DOHH2 (cell line): ENCODE results near the gene MMP21.

Experiments used
- H3F3A ChIP-seq: fragments of 200-600 bp; sonication (generic), shearing (Covaris generic); 2 replicates; pipeline ENCODE4 v1.6.0; 2016; ENCODE audit warnings: antibody characterized with exemption, mild to moderate bottlenecking; ENCODE audit not compliant: control insufficient read depth, insufficient read depth
- H3K27ac ChIP-seq: fragments of 200-600 bp; sonication (generic); 2 replicates; pipeline ENCODE4 v1.5.1; 2014; ENCODE audit warnings: low read depth, mild to moderate bottlenecking, low read length, moderate library complexity
- H3K27me3 ChIP-seq: fragments of 200-600 bp; sonication (generic); 2 replicates; pipeline ENCODE4 v1.6.1; 2014; ENCODE audit warnings: mild to moderate bottlenecking, low read length, mixed read lengths; ENCODE audit not compliant: control insufficient read depth
- H3K36me3 ChIP-seq: fragments of 200-600 bp; sonication (generic); 2 replicates; pipeline ENCODE4 v1.6.1; 2014; ENCODE audit warnings: mild to moderate bottlenecking, low read length, moderate library complexity, mixed read lengths; ENCODE audit not compliant: control insufficient read depth
- H3K4me1 ChIP-seq: fragments of 200-600 bp; sonication (generic); 2 replicates; pipeline ENCODE4 v1.6.1; 2014; ENCODE audit warnings: mild to moderate bottlenecking, low read length, mixed read lengths; ENCODE audit not compliant: control insufficient read depth
- H3K4me2 ChIP-seq: fragments of 200-600 bp; sonication (generic); 2 replicates; pipeline ENCODE4 v1.6.0; 2014; ENCODE audit warnings: mild to moderate bottlenecking, low read length, moderate library complexity
- H3K4me3 ChIP-seq: fragments of 200-600 bp; sonication (generic); 2 replicates; pipeline ENCODE4 v1.5.1; 2014; ENCODE audit warnings: mild to moderate bottlenecking, low read length, mixed read lengths
- H3K79me2 ChIP-seq: fragments of 200-600 bp; sonication (generic); 2 replicates; pipeline ENCODE4 v1.6.1; 2014; ENCODE audit warnings: mild to moderate bottlenecking, low read length, mixed read lengths; ENCODE audit not compliant: control insufficient read depth
- H3K9me2 ChIP-seq: fragments of 200-600 bp; sonication (generic); replicated peaks from 2 replicates; pipeline ENCODE4 v1.6.1; 2014; ENCODE audit warnings: mild to moderate bottlenecking, low read length, mixed read lengths; ENCODE audit not compliant: control insufficient read depth
- H3K9me3 ChIP-seq: fragments of 200-600 bp; sonication (generic); 2 replicates; pipeline ENCODE4 v1.6.1; 2014; ENCODE audit warnings: antibody characterized with exemption, low read length, mixed read lengths; ENCODE audit not compliant: control insufficient read depth, insufficient read depth
- H4K20me1 ChIP-seq: fragments of 200-600 bp; sonication (generic); 2 replicates; pipeline ENCODE4 v1.6.0; 2014; ENCODE audit warnings: low read depth, mild to moderate bottlenecking, antibody characterized with exemption, low read length, moderate library complexity; ENCODE audit not compliant: control insufficient read depth, insufficient read depth
- CTCF ChIP-seq: fragments of 200-600 bp; sonication (generic); IDR thresholded peaks from one replicate; pipeline ENCODE4 v1.5.1; 2014; ENCODE audit warnings: antibody characterized with exemption, mild to moderate bottlenecking, low read depth, low read length; ENCODE audit not compliant: poor library complexity, severe bottlenecking
- EZH2phosphoT487 ChIP-seq: fragments of 200-600 bp; sonication (generic); IDR thresholded peaks from 2 replicates; pipeline ENCODE4 v1.6.1; 2017; ENCODE audit warnings: borderline replicate concordance, mild to moderate bottlenecking, antibody characterized with exemption, low read length, moderate library complexity, mixed read lengths

The MMP21 gene

DNA sequence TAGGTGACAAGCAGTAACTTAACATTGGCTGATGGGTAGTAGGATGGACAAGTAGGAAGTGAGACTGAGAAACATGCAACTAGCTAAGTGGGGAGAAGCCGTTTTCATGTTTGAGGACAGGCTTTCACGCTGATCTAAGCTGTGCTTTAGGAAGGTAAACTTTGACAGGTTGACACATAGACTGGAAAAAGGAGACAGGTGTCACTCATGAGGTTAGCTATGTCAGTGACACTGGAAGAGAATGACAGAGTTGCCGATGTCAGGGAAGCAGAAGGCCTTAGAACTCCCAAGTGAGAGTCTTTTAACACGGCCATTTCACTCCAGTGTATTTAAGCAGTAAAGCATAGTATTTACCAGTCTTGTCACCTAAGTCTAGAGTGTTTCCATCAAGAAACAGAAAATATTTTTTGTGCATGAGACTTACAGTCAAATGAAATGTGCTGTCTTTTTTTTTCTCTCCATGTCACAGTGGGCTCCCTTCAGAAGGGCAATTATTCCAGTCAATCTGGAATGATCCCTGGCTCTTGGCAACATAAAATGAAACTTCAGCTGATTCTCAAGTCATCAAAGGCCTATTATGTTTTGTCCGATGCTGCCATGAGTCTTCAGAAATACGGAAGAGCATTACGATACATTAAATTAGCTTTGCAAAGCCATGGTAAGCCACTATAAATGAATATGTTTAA lies 35.5 kb downstream of the MMP21 start:
- TF ChIP-seq CTCF (no peak), EZH2phosphoT487 (no peak)
- H3K9me2 ChIP-seq: no peaks in the 10 kb centered on the region
- no peak overlapping the region for H3K4me2 ChIP-seq
- no peaks in the 10 kb centered on the region for H3K79me2 ChIP-seq
- H3K27ac ChIP-seq: no peak overlapping the region
- no peaks in the 10 kb centered on the region for H3K9me3 ChIP-seq
- H3K4me3 ChIP-seq: no peak overlapping the region
- no peaks in the 10 kb centered on the region for H3F3A ChIP-seq
- no peaks in the 10 kb centered on the region for H3K27me3 ChIP-seq
- H3K36me3 ChIP-seq: peaks cover 97% of the 10 kb centered on the region
- H4K20me1 ChIP-seq: no peaks in the 10 kb centered on the region
- H3K4me1 ChIP-seq: no peaks in the 10 kb centered on the region

DNA sequence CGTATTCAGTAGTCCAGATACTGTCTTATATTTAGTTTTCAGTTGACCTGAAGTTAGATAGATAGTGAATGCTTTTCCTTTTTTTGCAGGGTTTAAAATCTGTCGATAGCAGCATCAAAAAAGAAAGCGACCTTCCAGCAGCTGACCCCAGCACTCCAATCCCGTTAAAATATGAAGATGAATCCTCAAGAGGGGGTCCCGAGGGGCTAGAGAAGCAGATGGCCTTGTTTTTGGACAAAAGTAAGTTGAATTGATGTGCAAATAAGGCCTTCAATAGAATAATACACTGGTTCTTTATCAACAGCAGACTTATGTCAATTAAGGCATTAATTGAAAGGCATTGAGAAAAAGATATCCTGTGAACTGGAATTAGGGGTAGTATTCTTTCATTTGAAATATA lies 37.4 kb downstream of the MMP21 start:
- no peak overlapping the region for H3K4me3 ChIP-seq
- peaks cover 96% of the 10 kb centered on the region for H3K36me3 ChIP-seq
- no peak overlapping the region for H3K27ac ChIP-seq
- no peak for TF ChIP-seq CTCF
- no peak for TF ChIP-seq EZH2phosphoT487
- no peaks in the 10 kb centered on the region for H3K27me3 ChIP-seq
- no peak overlapping the region for H3K4me2 ChIP-seq
- H3K9me3 ChIP-seq: no peaks in the 10 kb centered on the region
- no peaks in the 10 kb centered on the region for H3K4me1 ChIP-seq
- H3K79me2 ChIP-seq: no peaks in the 10 kb centered on the region
- H3K9me2 ChIP-seq: no peaks in the 10 kb centered on the region
- H4K20me1 ChIP-seq: no peaks in the 10 kb centered on the region
- 0 out of 2 replicates have a peak, but pooled peaks cover under 1% of the 10 kb centered on the region for H3F3A ChIP-seq

GRCh38 chr10:125734823-125735222 lies 40.8 kb downstream of the MMP21 start:
- Histone ChIP-seq H3K27ac (no peak overlapping the region), H3K27me3 (no peaks in the 10 kb centered on the region), H3K79me2 (no peaks in the 10 kb centered on the region), H4K20me1 (no peaks in the 10 kb centered on the region), H3K9me3 (no peaks in the 10 kb centered on the region), H3F3A (0 out of 2 replicates have a peak, but pooled peaks cover 2% of the 10 kb centered on the region), H3K4me2 (no peak overlapping the region), H3K4me3 (no peak overlapping the region), H3K9me2 (no peaks in the 10 kb centered on the region), H3K36me3 (peaks cover 99% of the 10 kb centered on the region), H3K4me1 (no peaks in the 10 kb centered on the region)
- no peak for TF ChIP-seq EZH2phosphoT487
- TF ChIP-seq CTCF: no peak
